Fibroblast of the aortic adventitia (primary cell): ENCODE results near the gene ARPC2. TPM values are rescaled to one million over a fixed set of nuclear protein-coding genes. Genes with fewer than 3 reads are reported as not detected.
"Not testable (repeated sequence)": the region's sequence is repeated elsewhere in the genome, so short reads cannot be mapped to it uniquely, and the experiment has no call there.

Experiments used
- DNase-seq: peaks from one replicate; pipeline ENCODE4 v3.0.0-alpha.2; 2010; ENCODE audit warnings: low read depth
- H3K4me3 ChIP-seq: 2 replicates; pipeline ENCODE4 v1.5.1; 2011; ENCODE audit warnings: low read depth, mild to moderate bottlenecking, control low read depth, low read length, moderate library complexity
- CTCF ChIP-seq: IDR thresholded peaks from 2 replicates; pipeline ENCODE4 v1.5.1; 2011; ENCODE audit warnings: mild to moderate bottlenecking, low read length, control low read depth, inconsistent platforms; ENCODE audit not compliant: insufficient read depth
- total RNA-seq: library from RNA; depleted of rRNA; stranded (reverse); fragments of >200 nt; gene quantifications from 2 replicates; pipeline ENCODE4 v1.2.3, GENCODE V29; 2012; ENCODE audit warnings: low replicate concordance

Gene ARPC2
- total RNA-seq, 1 donor: 368 TPM

- no peak for TF ChIP-seq CTCF
- H3K4me3 ChIP-seq: peak within 1 kb of the TSS; percentile 98
- peak; percentile 99 for DNase-seq
These were observed 53.1 kb downstream of the ARPC2 start, which contains the start of the genes AAMP and PNKD for GRCh38 chr2:218269900-218270720. Gene AAMP (minus strand): TSS chr2:218270137. CDS start chr2:218270086, 51 bp downstream. Gene PNKD (plus strand): TSS chr2:218270519. CDS start chr2:218270536, 17 bp downstream.

- DNase-seq: no peak
- TF ChIP-seq CTCF: no peak
- peak overlapping the region; percentile 98 for H3K4me3 ChIP-seq
These were observed 53.9 kb downstream of the ARPC2 start for GRCh38 chr2:218270721-218271486.

- no peak for DNase-seq
- H3K4me3 ChIP-seq: peak overlapping the region; percentile 98
- TF ChIP-seq CTCF: no peak
These were observed 54.5 kb downstream of the ARPC2 start for GRCh38 chr2:218271487-218271797.

GRCh38 chr2:218271865-218272530, 55.0 kb downstream of the ARPC2 start:
- TF ChIP-seq CTCF: no peak
- H3K4me3 ChIP-seq: peak overlapping the region; percentile 98
- no peak for DNase-seq

- peak overlapping the region; percentile 26 for H3K4me3 ChIP-seq
- peak; percentile 92 for TF ChIP-seq CTCF
- DNase-seq: peak; percentile 99
These were observed 55.7 kb downstream of the ARPC2 start for GRCh38 chr2:218272531-218273212.

- DNase-seq, H3K4me3 ChIP-seq: not testable (repeated sequence)
These were observed 56.4 kb downstream of the ARPC2 start for GRCh38 chr2:218273214-218273907.
